SU-DHL-6 (cell line): ENCODE data around the gene SLC13A4.

ENCODE experiments used
- H2AFZ ChIP-seq: fragments of 200-600 bp; sonication (generic); 2 replicates; pipeline ENCODE4 v1.6.1; 2014; ENCODE audit warnings: low read depth, mild to moderate bottlenecking, moderate library complexity, mixed read lengths, antibody characterized with exemption, low read length; ENCODE audit not compliant: severe bottlenecking
- H3F3A ChIP-seq: fragments of 200-600 bp; shearing (Covaris generic); 2 replicates; pipeline ENCODE4 v1.6.0; 2016; ENCODE audit warnings: antibody characterized with exemption, mild to moderate bottlenecking; ENCODE audit not compliant: insufficient read depth
- H3K27ac ChIP-seq: fragments of 200-600 bp; sonication (generic); 2 replicates; pipeline ENCODE4 v1.5.1; 2016; ENCODE audit warnings: low read depth, mild to moderate bottlenecking, low read length, moderate library complexity, mixed read lengths
- H3K27me3 ChIP-seq: fragments of 200-600 bp; sonication (generic), shearing (Covaris generic); 2 replicates; pipeline ENCODE4 v1.6.0; 2014; ENCODE audit warnings: mild to moderate bottlenecking, low read length
- H3K36me3 ChIP-seq: fragments of 200-600 bp; sonication (generic); 2 replicates; pipeline ENCODE4 v1.6.1; 2014; ENCODE audit warnings: mild to moderate bottlenecking, low read length, mixed read lengths
- H3K4me2 ChIP-seq: fragments of 300-600, 200-600 bp; shearing (Covaris generic), sonication (generic); 2 replicates; pipeline ENCODE4 v1.6.0; 2014; ENCODE audit warnings: low read length, low read depth, mild to moderate bottlenecking; ENCODE audit not compliant: poor library complexity, severe bottlenecking
- H3K4me3 ChIP-seq: fragments of 200-600 bp; sonication (generic); 2 replicates; pipeline ENCODE4 v1.5.1; 2014; ENCODE audit warnings: antibody characterized with exemption, low read length, mild to moderate bottlenecking, mixed read lengths; ENCODE audit not compliant: insufficient read depth, poor library complexity, severe bottlenecking
- H3K79me2 ChIP-seq: fragments of 200-600 bp; sonication (generic); 2 replicates; pipeline ENCODE4 v1.6.1; 2014; ENCODE audit warnings: mild to moderate bottlenecking, low read length, moderate library complexity; ENCODE audit not compliant: insufficient read depth
- H3K9ac ChIP-seq: fragments of 200-600 bp; sonication (generic); 2 replicates; pipeline ENCODE4 v1.7.0; 2014; ENCODE audit warnings: mild to moderate bottlenecking, low read length
- H3K9me2 ChIP-seq: fragments of 200-600 bp; sonication (generic); replicated peaks from 2 replicates; pipeline ENCODE4 v1.6.1; 2014; ENCODE audit warnings: low read length; ENCODE audit not compliant: insufficient read depth
- H3K9me3 ChIP-seq: fragments of 200-600 bp; sonication (generic); 2 replicates; pipeline ENCODE4 v1.6.1; 2014; ENCODE audit warnings: low read length, mixed read lengths; ENCODE audit not compliant: insufficient read depth
- H4K20me1 ChIP-seq: fragments of 200-600 bp; sonication (generic); 2 replicates; pipeline ENCODE4 v1.6.1; 2014; ENCODE audit warnings: low read depth, mild to moderate bottlenecking, antibody characterized with exemption, low read length, moderate library complexity, mixed read lengths
- CTCF ChIP-seq: fragments of 200-600 bp; sonication (generic); IDR thresholded peaks from one replicate; pipeline ENCODE4 v1.5.1; 2017; ENCODE audit warnings: antibody characterized with exemption, mild to moderate bottlenecking, low read length, moderate library complexity; ENCODE audit not compliant: insufficient read depth, poor library complexity, severe bottlenecking
- EZH2phosphoT487 ChIP-seq: fragments of 200-600 bp; sonication (generic), shearing (Covaris generic); conservative IDR thresholded peaks from 2 replicates; pipeline ENCODE4 v1.6.1; 2018; ENCODE audit warnings: mild to moderate bottlenecking, antibody characterized with exemption, low read length, moderate library complexity, mixed read lengths

Gene SLC13A4

GRCh38 chr7:135634191-135634878 lies 93.7 kb downstream of the SLC13A4 start:
- Histone ChIP-seq H3K4me2 (no peak overlapping the region), H3F3A (no peaks in the 10 kb centered on the region), H3K79me2 (no peaks in the 10 kb centered on the region), H3K4me3 (no peak overlapping the region), H3K27me3 (no peaks in the 10 kb centered on the region), H3K9me2 (no peaks in the 10 kb centered on the region), H3K27ac (no peak overlapping the region), H3K9ac (no peak overlapping the region), H4K20me1 (no peaks in the 10 kb centered on the region), H3K9me3 (no peaks in the 10 kb centered on the region), H2AFZ (no peak overlapping the region), H3K36me3 (peaks cover 60% of the 10 kb centered on the region)
- TF ChIP-seq CTCF (no peak), EZH2phosphoT487 (no peak)
